Cortex of kidney (tissue), 1 donor: ENCODE data around the gene CEP70.
"Not testable (repeated sequence)": the region's sequence is repeated elsewhere in the genome, so short reads cannot be mapped to it uniquely, and the experiment has no call there.

Source experiments
- DNase-seq: peaks from one replicate; lab custom pipeline; 2025; lab: John Stamatoyannopoulos, UW

Gene CEP70

DNA sequence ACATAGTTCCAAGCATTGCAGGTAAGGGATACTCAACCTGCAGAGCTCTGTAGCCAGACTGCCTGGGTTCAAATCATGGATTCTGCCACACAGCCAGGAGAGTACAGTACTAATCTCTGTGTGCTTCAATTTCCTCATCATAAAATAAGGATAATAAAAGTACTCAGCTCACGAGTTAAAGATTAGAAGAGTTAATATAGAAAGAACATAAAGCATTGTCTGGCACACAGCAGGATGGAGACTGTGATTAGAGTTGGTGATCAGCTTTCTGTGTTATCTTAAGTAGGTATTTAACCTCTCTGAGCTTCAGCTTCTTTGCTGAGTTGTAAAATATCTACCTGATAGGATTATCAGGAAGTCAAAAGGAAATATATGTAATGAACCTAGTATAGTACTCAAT lies 2.7 kb downstream of the CEP70 start:
- DNase-seq: no peak

GRCh38 chr3:138588445-138588844 lies 5.6 kb downstream of the CEP70 start:
- DNase-seq: no peak

- no peak for DNase-seq
Observed at GRCh38 chr3:138587374-138587773, 6.7 kb downstream of the CEP70 start.

GRCh38 chr3:138578961-138579574 lies 15.0 kb downstream of the CEP70 start:
- DNase-seq: no peak

DNA sequence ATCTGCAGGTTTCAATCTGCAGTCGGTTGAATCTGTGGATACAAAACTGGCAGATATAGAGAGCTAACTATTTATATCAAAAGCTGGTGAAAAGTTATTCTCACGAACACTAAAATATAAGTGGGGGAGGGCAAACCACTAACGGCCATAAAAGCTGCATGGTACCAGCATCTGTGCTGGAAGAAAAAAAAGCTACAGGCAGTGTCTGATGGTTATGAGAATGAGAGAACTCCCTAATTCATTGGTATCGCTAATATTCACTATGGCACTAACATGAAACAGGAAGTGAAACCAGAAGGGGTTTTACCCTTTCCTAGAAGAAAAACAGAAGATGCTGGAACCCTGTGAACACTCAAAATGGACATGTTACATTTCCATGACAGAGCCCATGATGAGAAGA lies 15.9 kb downstream of the CEP70 start:
- DNase-seq: no peak

GRCh38 chr3:138573138-138573537 lies 20.9 kb downstream of the CEP70 start:
- DNase-seq: no peak

DNA sequence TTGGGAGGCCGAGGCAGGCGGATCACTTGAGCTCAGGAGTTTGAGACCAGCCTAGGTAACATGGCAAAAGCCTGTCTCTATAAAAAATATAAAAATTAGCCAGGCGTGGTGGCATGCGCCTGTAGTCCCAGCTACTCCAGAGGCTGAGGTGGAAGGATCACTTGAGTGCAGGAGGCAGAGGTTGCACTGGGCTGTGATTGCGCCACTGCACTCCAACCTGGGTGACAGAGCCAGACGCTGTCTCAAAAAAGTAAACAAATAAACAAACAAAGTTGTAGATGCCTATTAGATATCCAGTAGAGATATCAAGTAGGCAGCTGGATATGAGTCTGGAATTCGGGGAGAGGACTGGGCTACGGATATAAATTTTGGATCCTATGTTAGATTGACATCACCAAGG lies 24.4 kb downstream of the CEP70 start:
- DNase-seq: not testable (repeated sequence)

DNA sequence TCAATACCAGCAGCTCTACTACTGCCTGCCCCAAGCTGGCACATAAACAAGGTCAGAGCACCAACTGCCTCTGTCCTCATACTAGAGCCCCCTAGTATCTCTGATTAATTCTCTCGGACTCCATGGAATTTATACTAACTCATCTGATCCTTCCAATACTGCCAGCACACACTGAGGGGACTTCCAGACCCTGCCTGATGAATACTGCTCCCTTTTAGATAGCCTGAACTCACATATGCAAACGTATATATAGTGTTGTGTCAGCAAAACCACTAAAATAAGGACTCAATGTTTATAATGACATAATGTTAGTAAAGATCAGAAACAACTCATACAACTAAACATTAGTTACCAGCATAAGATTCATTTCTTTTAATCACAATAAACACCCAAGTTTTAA lies 25.0 kb downstream of the CEP70 start:
- no peak for DNase-seq

GRCh38 chr3:138567403-138567802 lies 26.7 kb downstream of the CEP70 start:
- DNase-seq: no peak

- not testable (repeated sequence) for DNase-seq
Observed at GRCh38 chr3:138566293-138566692, 27.8 kb downstream of the CEP70 start.

DNA sequence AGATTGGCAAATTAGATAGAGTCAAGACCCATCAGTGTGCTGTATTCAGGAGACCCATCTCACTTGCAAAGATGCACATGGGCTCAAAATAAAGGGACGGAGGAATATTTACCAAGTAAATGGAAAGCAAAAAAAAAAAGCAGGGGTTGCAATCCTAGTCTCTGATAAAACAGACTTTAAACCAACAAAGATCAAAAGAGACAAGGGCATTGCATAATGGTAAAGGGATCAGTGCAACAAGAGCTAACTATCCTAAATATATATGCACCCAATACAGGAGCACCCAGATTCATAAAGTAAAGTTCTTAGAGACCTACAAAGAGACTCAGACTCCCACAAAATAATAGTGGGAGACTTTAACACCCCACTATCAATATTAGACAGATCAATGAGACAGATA lies 31.2 kb downstream of the CEP70 start:
- DNase-seq: not testable (repeated sequence)

- DNase-seq: no peak
Observed at GRCh38 chr3:138560501-138560900, 33.6 kb downstream of the CEP70 start.

DNA sequence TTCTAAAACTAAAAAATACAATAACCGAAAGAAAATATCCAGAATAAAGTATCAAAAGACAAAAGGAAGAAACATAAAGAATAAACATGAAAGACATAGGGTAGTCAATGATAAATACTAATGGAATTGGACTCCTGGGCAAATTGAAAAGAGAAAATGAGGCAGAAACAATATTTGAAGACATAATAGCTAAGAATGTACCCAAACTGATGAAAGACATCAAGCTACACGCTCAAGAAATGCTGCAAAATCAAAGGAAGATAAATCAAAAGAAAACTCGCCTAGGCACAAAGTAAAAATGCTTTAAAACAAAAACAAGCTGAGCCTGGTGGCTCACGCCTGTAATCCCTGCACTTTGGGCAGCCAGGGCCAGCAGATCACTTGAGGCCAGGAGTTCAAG lies 34.9 kb downstream of the CEP70 start:
- no peak for DNase-seq

DNA sequence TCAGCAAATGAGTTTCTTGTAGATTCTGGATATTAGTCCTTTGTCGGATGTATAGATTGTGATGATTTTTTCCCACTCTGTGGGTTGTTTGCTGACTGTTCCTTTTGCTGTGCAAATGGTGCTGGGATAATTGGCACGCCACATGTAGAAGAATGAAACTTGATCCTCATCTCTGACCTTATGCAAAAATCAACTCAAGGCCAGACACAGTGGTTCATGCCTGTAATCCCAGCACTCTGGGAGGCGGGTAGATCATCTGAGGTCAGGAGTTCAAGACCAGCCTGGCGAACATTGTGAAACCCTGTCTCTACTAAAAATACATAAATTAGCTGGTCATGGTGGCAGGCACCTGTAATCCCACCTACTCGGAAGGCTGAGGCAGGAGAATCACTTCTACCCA lies 39.3 kb downstream of the CEP70 start:
- not testable (repeated sequence) for DNase-seq

GRCh38 chr3:138550958-138551357 lies 43.1 kb downstream of the CEP70 start:
- not testable (repeated sequence) for DNase-seq

GRCh38 chr3:138549179-138549977 lies 44.7 kb downstream of the CEP70 start:
- no peak for DNase-seq

GRCh38 chr3:138547342-138547975 lies 46.6 kb downstream of the CEP70 start:
- no peak for DNase-seq

GRCh38 chr3:138544546-138544945 lies 49.5 kb downstream of the CEP70 start:
- no peak for DNase-seq

GRCh38 chr3:138542977-138543376 lies 51.1 kb downstream of the CEP70 start:
- no peak for DNase-seq

DNA sequence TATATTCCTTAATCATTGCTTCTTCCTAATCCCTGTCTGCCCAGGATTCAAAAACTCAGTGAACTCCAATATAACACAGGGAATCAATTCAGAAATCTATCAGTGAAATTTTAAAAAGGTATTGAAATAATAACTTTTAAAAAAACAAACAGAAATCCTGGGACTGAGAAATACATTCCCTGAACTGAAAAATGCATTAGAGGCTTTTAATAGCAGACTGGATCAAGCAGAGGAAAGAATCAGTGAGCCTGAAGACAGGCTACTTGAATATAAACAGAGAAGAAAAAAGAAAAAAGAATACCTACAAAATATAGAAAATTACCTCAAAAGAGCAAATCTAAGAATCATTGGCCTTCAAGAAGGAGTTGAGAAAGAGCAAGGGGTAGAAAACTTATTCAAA lies 54.7 kb downstream of the CEP70 start:
- DNase-seq: no peak

GRCh38 chr3:138521445-138521844 lies 72.6 kb downstream of the CEP70 start:
- not testable (repeated sequence) for DNase-seq

GRCh38 chr3:138513090-138513843 lies 80.8 kb downstream of the CEP70 start:
- no peak for DNase-seq
